Mucosa of stomach (tissue), 1 donor: ENCODE measurements around the gene CAMK1.

Experiments used
- H3K27me3 ChIP-seq: one replicate; pipeline ENCODE4 v1.7.0; 2013; ENCODE audit warnings: mild to moderate bottlenecking, low read length; ENCODE audit not compliant: control insufficient read depth, insufficient read depth
- H3K36me3 ChIP-seq: one replicate; pipeline ENCODE4 v1.7.0; 2013; ENCODE audit warnings: low read length; ENCODE audit not compliant: control insufficient read depth, insufficient read depth
- H3K4me1 ChIP-seq: one replicate; pipeline ENCODE4 v1.7.0; 2013; ENCODE audit warnings: mild to moderate bottlenecking, low read length; ENCODE audit not compliant: control insufficient read depth, insufficient read depth
- H3K4me3 ChIP-seq: one replicate; pipeline ENCODE4 v1.7.0; 2013; ENCODE audit warnings: low read length
- H3K9ac ChIP-seq: one replicate; pipeline ENCODE4 v1.7.0; 2013; ENCODE audit warnings: mild to moderate bottlenecking, low read length, moderate library complexity
- H3K9me3 ChIP-seq: one replicate; pipeline ENCODE4 v1.7.0; 2013; ENCODE audit warnings: mild to moderate bottlenecking, low read length, moderate library complexity; ENCODE audit not compliant: control insufficient read depth
- donor health status: Pancreatic carcinoma.

The CAMK1 gene

DNA sequence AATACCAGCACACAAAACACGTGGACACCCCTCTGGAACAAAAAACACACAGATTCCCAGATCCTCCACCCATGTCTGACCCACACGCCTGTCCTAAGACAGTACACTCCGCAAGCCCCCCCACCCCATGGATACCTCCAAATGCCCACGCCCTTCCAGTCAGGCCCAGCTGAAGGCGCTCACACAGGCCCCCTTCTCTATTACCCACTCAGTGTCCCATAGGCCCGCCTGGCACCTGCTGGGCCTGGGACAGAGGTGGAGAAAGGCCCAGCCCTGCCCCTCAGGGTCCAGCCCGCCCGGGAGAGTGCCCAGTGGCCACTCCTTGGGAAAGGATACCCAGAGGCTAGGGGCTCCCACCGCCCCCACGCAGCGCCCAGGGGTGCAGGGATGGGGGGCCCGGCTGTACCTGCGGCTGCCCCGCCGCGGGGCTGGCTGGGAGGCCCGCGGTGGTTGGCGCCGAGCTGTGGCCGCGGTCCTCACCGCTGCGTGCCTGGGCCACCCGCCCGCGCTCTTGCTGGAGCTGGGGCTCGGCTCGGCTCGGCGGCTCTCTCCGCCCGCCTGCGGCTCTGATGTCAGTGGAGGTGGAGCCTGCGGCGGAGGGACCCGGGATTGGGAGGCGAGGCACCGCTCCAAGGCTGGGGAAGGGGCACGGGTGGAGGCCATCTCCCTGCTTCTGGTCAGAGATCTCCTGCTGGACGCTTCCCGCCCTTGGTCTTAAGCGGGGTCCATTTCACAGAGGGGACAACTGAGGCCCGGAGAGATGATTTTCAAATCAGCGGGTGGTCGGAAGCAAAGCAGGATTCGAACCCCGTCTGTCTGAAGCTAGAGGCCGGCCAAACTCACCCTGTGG lies at the start of gene CAMK1:
Gene CAMK1, minus strand, starts transcription at position 522 of the 850 bp plus-strand sequence. CDS start 2,198 bp downstream, outside the sequence.
- H3K4me3 ChIP-seq = peak within 1 kb of the TSS; percentile 87
- no peaks in the 10 kb centered on the region for H3K27me3 ChIP-seq
- H3K36me3 ChIP-seq = no peaks in the 10 kb centered on the region
- H3K9ac ChIP-seq = peak within 1 kb of the TSS; percentile 81
- no peaks in the 10 kb centered on the region for H3K9me3 ChIP-seq
- peaks cover 36% of the 10 kb centered on the region for H3K4me1 ChIP-seq

DNA sequence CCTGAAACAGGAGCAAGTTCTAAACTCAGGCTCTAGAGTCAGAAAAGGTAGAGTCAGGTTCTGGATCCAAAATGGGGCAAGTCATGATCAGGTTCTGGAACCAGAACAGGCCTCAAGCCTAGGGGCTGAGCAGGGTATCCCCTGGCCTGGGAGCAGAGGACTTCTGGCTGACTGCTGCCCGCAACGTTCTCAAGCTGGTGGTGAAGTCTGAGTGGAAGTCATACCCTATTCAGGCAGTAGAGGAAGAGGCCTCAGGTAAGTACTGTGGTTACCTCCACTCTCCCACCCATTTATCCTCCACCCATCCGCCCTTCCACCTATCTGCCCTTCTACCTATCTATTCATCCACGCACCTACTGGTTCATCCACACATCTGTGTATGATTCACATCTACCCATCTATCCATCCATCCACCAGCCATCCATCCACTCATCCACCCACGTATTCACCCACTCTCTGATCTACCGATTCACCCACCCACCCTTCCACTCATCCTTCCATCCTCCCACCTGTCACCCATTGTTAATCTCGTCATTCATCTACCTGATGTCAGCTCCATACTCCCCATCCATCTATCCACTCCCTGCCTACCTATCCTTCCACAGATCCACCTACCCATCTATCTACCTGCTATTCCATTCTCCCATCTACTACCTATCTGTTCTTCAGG lies 49.1 kb upstream of the CAMK1 start:
- Histone ChIP-seq H3K4me1 (no peaks in the 10 kb centered on the region), H3K9ac (no peak overlapping the region), H3K36me3 (no peaks in the 10 kb centered on the region), H3K4me3 (no peak overlapping the region), H3K9me3 (no peaks in the 10 kb centered on the region), H3K27me3 (no peaks in the 10 kb centered on the region)

DNA sequence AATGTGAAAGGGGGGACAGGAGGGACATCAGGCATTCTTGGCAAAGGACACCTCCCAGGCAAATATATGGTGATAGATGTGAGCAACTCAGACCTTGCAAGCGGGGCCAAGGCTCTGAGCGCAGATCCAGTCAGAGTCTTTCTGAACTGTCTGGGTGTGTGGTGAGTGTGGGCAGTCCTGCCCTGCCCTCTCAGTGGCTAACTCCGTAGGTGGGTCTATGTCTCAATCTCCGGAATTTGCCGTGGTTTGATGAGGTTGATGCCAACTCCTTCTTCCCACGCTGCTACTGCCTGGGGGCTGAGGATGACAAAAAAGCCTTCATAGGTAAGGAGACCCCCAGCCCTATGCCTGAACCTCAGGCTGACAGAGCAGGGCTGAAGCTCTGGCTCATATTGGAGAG lies 47.7 kb upstream of the CAMK1 start:
- H3K4me1 ChIP-seq = no peaks in the 10 kb centered on the region
- no peak overlapping the region for H3K4me3 ChIP-seq
- H3K27me3 ChIP-seq = no peaks in the 10 kb centered on the region
- no peaks in the 10 kb centered on the region for H3K36me3 ChIP-seq
- H3K9ac ChIP-seq = no peak overlapping the region
- H3K9me3 ChIP-seq = no peaks in the 10 kb centered on the region

DNA sequence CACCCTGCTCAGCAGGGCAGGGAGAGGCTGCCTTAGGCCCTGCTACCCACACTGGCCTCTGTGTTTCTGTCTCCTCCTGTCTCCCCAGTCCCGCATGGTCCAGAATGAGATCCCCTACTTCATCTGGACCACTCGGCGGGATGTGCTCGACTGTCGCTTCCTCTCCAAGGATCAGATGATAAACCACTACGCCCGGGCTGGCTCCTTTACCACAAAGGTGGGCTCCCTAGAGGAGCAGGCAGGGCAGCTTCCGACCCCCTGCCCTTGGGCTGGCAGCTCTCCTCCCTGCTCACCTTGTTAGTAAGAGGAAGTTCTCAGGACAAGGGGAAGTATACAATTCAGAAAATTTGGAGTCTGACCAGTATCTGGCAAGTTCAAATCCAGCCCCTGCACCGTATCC lies 46.2 kb upstream of the CAMK1 start:
- no peaks in the 10 kb centered on the region for H3K27me3 ChIP-seq
- H3K4me3 ChIP-seq = no peak overlapping the region
- no peaks in the 10 kb centered on the region for H3K9me3 ChIP-seq
- no peak overlapping the region for H3K9ac ChIP-seq
- no peaks in the 10 kb centered on the region for H3K36me3 ChIP-seq
- peaks cover under 1% of the 10 kb centered on the region for H3K4me1 ChIP-seq

DNA sequence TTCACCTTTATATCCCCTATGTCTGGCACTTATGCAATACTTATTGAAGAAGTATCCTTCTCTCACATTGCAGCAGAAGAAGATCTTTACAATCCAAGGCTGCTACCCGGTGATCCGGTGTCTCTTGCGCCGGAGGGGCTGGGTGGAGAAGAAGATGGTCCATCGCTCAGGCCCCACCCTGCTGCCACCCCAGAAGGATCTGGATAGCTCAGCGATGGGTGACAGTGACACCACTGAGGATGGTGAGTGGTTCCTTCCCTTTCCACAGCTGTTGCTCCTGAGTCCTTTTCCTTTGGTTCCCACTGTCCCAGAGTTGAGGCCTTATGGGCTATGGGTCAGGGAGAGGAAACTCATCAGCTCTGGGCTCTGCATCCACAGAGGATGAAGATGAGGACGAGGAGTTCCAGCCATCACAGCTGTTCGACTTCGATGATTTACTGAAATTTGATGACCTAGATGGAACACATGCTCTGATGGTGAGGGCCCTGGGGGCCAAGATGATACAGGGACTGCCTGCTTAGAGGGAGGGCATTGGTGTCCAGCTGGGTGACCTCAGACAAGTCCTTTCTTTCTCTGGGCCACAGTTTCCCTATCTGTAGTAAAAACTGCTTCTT lies 43.2 kb upstream of the CAMK1 start:
- no peak overlapping the region for H3K9ac ChIP-seq
- no peaks in the 10 kb centered on the region for H3K27me3 ChIP-seq
- no peak overlapping the region for H3K4me3 ChIP-seq
- H3K4me1 ChIP-seq = peaks cover 22% of the 10 kb centered on the region
- H3K9me3 ChIP-seq = no peaks in the 10 kb centered on the region
- no peaks in the 10 kb centered on the region for H3K36me3 ChIP-seq

DNA sequence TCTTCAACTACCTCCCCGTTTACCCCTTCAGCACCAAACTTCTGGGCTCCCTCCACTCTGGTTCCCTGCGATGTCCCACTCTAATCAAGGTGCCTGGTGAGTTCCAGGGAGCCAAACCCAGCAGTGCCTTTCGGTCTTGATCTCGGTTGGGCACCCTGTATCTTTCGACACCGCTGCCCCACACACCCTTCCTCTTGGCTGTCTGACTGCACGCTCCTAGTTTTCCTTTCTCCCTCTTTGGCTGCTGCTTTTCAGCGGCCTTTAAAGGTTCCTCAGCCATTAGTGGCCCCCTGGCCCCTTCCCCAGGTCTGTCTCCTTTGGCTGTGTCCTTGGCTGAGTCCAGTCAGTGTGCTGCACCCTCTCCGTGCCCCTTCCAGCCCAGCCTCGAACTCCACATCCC lies 41.1 kb upstream of the CAMK1 start:
- Histone ChIP-seq H3K36me3 (no peaks in the 10 kb centered on the region), H3K9me3 (no peaks in the 10 kb centered on the region), H3K4me1 (peaks cover 22% of the 10 kb centered on the region), H3K9ac (peak overlapping the region; percentile 81), H3K4me3 (peak overlapping the region; percentile 53), H3K27me3 (no peaks in the 10 kb centered on the region)

DNA sequence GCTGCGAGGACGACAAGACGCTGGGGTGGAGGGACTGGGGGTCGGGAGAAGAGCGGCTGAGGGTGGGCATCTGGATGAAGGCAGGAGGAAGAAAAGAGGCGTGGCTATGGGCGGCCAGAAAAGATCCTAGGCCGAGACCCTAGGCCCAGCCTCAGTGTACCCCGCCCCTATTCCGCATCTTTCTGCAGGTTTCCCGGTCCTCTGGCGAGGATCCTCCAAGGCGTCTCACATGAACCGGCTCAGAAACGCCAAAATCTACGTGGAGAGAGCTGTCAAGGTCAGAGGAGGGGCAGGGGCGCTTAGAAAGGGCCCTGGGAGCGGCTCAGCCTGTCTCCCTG lies 40.7 kb upstream of the CAMK1 start:
- H3K4me1 ChIP-seq = peaks cover 22% of the 10 kb centered on the region
- no peaks in the 10 kb centered on the region for H3K9me3 ChIP-seq
- no peaks in the 10 kb centered on the region for H3K36me3 ChIP-seq
- H3K9ac ChIP-seq = peak overlapping the region; percentile 81
- H3K4me3 ChIP-seq = peak overlapping the region; percentile 53
- no peaks in the 10 kb centered on the region for H3K27me3 ChIP-seq

DNA sequence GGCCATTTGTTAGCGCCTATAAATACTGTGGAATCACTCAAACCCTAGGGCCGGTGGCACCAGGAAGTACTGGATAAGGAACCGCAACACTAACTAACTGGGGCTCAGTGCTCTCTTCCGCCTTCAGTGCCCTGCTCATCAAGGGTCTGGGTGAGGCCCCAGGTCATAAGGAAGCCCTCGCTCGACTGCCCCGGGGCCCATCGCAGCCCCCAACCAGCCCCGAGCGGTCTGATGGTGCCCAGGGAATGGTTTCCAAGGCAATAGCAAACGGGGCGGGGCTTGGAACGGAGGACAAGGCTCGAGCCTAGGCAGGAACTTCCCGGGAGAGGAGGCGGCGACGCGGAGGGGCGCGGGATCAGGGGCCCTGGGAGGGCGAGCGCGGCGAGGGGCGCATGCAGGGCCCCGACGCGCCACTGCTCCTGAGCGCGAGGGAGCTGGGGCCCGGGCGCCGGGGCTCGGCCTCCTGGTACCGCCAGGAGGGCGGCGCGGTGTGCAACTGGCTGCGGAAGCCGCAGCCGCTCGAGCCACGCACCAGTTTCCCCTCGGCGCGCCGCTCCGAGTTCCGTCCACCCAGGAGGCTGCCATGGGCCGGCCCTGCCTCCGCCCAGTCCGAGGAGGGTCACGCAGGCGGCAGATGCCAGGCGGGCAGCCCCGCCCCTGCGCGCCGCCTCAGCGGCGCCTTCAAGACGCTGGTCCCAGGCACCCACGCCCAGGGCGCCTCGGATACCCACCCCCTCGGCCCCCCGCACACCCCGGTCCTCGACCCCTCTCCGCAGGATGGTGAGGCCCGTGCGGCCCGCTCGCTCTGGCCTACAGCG lies 40.1 kb upstream of the CAMK1 start, which contains the start of gene TTLL3:
Gene TTLL3, plus strand, starts transcription at position 648 of the 818 bp plus-strand sequence. CDS start 400 bp downstream, outside the sequence.
- Histone ChIP-seq H3K9ac (peak within 1 kb of the TSS; percentile 81), H3K36me3 (no peaks in the 10 kb centered on the region), H3K4me3 (peak within 1 kb of the TSS; percentile 53), H3K27me3 (no peaks in the 10 kb centered on the region), H3K4me1 (peaks cover 22% of the 10 kb centered on the region), H3K9me3 (no peaks in the 10 kb centered on the region)

DNA sequence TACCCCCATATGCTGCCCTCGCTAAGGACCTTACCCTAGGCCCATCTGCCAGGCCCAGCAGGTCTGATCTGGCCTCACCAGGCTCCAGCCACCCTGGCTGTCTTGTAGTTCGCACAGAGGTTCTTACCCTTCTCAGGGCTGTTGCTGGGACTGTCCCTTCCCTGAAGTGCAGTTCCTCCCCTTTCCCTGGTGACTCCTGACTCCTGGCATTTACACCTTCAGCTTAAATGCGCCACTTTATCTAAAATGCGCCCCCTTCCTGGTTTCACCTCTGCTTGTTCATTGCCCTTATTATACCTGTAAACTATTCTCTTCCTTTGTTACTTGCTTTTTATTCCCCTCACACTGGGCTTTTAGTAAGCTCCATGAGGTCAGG lies 39.5 kb upstream of the CAMK1 start:
- H3K36me3 ChIP-seq = no peaks in the 10 kb centered on the region
- no peaks in the 10 kb centered on the region for H3K27me3 ChIP-seq
- H3K9ac ChIP-seq = peak overlapping the region; percentile 81
- H3K4me1 ChIP-seq = peaks cover 22% of the 10 kb centered on the region
- H3K4me3 ChIP-seq = peak overlapping the region; percentile 53
- H3K9me3 ChIP-seq = no peaks in the 10 kb centered on the region

DNA sequence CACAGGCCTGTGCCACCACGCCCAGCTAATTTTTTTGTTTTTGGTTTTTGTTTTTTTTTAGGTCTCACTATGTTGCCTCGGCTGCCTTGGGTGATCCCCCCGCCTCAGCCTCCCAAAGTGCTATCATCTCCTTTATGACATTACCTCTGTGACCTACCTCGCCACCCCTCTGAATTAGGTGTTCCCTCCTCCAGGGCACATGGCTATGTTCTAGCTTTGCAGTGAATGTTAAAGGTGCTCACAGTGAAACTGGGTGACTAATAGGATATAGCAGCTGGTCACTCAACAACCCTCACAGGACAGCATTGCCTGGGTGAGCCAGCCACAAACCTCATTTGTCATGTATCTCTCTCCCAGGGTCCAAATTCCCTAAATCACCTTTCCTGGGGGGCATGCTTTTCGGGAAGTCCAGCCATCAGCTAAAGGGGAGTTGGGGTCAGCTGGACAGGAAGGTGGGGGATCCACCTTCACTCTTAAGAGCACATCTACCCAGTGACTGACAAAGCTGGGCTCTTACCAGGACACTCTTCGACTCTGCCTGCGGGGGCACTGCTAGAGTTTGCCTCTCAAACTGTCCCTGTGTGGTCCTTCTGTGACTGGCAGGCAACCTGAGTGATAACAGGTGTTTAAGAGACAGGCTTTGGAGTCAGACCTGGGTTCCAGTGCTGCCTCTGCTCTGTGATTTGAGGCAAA lies 38.7 kb upstream of the CAMK1 start:
- H3K27me3 ChIP-seq = no peaks in the 10 kb centered on the region
- H3K4me3 ChIP-seq = no peak overlapping the region
- H3K4me1 ChIP-seq = peaks cover 22% of the 10 kb centered on the region
- H3K9me3 ChIP-seq = no peaks in the 10 kb centered on the region
- no peaks in the 10 kb centered on the region for H3K36me3 ChIP-seq
- peak overlapping the region; percentile 81 for H3K9ac ChIP-seq

DNA sequence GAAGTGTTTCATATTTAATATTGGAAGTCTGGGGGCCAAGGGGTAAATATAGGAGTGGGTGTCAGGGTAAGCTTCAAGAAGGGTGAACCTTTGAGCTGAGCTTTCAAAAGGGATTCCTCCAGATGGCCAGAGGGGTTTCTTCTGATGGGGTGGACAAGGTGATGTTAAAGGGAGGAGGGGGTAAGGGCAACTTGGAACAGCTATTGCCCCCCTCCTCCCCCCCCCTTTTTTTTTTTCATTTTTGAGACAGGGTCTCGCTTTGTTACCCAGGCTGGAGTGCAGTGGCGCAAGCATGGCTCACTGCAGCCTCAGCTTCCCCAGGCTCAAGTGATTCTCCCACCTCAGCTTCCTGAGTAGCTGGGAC lies 38.2 kb upstream of the CAMK1 start:
- H3K27me3 ChIP-seq = no peaks in the 10 kb centered on the region
- peak overlapping the region; percentile 81 for H3K9ac ChIP-seq
- no peaks in the 10 kb centered on the region for H3K9me3 ChIP-seq
- peaks cover 22% of the 10 kb centered on the region for H3K4me1 ChIP-seq
- no peak overlapping the region for H3K4me3 ChIP-seq
- H3K36me3 ChIP-seq = no peaks in the 10 kb centered on the region
